HepG2 (cell line): Measurements from ENCODE around the gene ZNF593OS.

Source experiments
- CHD4 ChIP-seq: fragments of 200-600 bp; sonication (generic); IDR thresholded peaks from 2 replicates; pipeline ENCODE4 v1.7.0; 2017; ENCODE audit warnings: mild to moderate bottlenecking, low read length, borderline replicate concordance
- HDAC6 ChIP-seq: fragments of 200-600 bp; sonication (generic); IDR thresholded peaks from 2 replicates; pipeline ENCODE4 v1.7.0; 2017; ENCODE audit warnings: mild to moderate bottlenecking, antibody characterized with exemption, low read length, low read depth
- KLF6 ChIP-seq: IDR thresholded peaks from 2 replicates; pipeline ENCODE4 v1.8.0; 2016; ENCODE audit warnings: missing biosample characterization, missing genetic modification reagents
- MXI1 ChIP-seq: IDR thresholded peaks from 3 replicates; pipeline ENCODE4 v1.6.1; 2012; ENCODE audit warnings: low read depth, low read length, inconsistent platforms, borderline replicate concordance
- SP1 ChIP-seq, 2 experiments: fragments of 450-650 bp in 1 of 2; sonication (generic) in 1 of 2; formaldehyde crosslinking in 1 of 2; IDR thresholded peaks; 2 replicates each; pipeline versions ENCODE4 v1.4.0 to v1.6.1; 2016 to 2020; ENCODE audit warnings: missing genetic modification reagents in 1 of 2
- SP2 ChIP-seq: sonication (generic); formaldehyde crosslinking; IDR thresholded peaks from 2 replicates; pipeline ENCODE4 v1.5.1; 2020; ENCODE audit warnings: mild to moderate bottlenecking, missing genetic modification reagents
- ZNF296 ChIP-seq: sonication (generic); formaldehyde crosslinking; conservative IDR thresholded peaks from 2 replicates; pipeline ENCODE4 v1.5.0; 2020; ENCODE audit warnings: mild to moderate bottlenecking, missing genetic modification reagents
- ZZZ3 ChIP-seq: sonication (generic); formaldehyde crosslinking; IDR thresholded peaks from 2 replicates; pipeline ENCODE4 v1.4.0; 2020; ENCODE audit warnings: missing genetic modification reagents, mild to moderate bottlenecking, borderline replicate concordance
- TF ChIP-seq, protein P1 (sequence below): sonication (generic); formaldehyde crosslinking; IDR thresholded peaks from 2 replicates; pipeline ENCODE4 v1.4.0; 2020; ENCODE audit warnings: mild to moderate bottlenecking, missing genetic modification reagents
- TF ChIP-seq, protein P2 (sequence below): sonication (generic); formaldehyde crosslinking; IDR thresholded peaks from 2 replicates; pipeline ENCODE4 v1.4.0; 2020; ENCODE audit warnings: missing genetic modification reagents
- TF ChIP-seq, protein P3 (sequence below): sonication (generic); formaldehyde crosslinking; IDR thresholded peaks from 2 replicates; pipeline ENCODE4 v1.4.0; 2020; ENCODE audit warnings: mild to moderate bottlenecking, low read depth, missing genetic modification reagents
- TF ChIP-seq, protein P4 (sequence below): sonication (generic); formaldehyde crosslinking; IDR thresholded peaks from 2 replicates; pipeline ENCODE4 v1.8.1; 2023; ENCODE audit warnings: missing genetic modification reagents, inconsistent platforms, borderline replicate concordance

DNA sequence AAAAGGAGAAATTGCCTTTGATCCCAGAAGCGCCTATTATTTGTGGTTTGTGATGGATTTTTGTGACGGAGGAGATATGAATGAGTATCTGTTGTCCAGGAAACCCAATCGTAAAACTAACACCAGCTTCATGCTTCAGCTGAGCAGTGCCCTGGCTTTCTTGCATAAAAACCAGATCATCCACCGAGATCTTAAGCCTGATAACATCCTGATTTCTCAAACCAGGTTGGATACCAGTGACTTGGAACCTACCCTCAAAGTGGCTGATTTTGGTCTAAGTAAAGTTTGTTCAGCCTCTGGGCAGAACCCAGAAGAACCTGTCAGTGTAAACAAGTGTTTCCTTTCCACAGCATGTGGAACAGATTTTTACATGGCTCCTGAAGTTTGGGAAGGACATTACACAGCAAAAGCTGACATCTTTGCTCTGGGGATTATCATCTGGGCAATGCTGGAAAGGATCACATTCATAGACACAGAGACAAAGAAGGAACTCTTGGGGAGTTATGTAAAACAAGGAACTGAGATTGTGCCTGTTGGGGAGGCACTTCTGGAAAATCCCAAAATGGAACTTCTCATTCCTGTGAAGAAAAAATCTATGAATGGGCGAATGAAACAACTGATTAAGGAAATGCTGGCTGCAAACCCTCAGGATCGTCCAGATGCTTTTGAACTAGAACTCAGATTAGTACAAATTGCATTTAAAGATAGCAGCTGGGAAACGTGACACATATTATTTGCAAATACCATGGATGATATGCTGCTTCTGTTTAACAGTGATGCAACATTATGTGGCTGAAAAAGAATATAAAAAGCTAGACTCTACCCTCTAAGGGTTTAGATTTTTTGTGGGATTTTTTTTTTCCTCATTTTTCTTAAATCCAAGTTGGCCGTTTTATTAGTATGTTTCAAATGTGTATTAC lies 49.5 kb downstream of the ZNF593OS start:
- TF ChIP-seq CHD4 (no peak), SP2 (no peak), SP1 (IDR thresholded peaks at IDR 0.05) (no peak), SP1 (CRISPR knock-in tag; IDR thresholded peaks at IDR 0.05) (no peak), ZNF296 (CRISPR knock-in tag) (no peak), ZZZ3 (CRISPR knock-in tag) (no peak), HDAC6 (no peak), KLF6 (CRISPR knock-in tag) (no peak), MXI1 (no peak)
- TF ChIP-seq, protein P1, sequence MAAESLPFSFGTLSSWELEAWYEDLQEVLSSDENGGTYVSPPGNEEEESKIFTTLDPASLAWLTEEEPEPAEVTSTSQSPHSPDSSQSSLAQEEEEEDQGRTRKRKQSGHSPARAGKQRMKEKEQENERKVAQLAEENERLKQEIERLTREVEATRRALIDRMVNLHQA (CRISPR knock-in tag): no peak
- TF ChIP-seq, protein P2, sequence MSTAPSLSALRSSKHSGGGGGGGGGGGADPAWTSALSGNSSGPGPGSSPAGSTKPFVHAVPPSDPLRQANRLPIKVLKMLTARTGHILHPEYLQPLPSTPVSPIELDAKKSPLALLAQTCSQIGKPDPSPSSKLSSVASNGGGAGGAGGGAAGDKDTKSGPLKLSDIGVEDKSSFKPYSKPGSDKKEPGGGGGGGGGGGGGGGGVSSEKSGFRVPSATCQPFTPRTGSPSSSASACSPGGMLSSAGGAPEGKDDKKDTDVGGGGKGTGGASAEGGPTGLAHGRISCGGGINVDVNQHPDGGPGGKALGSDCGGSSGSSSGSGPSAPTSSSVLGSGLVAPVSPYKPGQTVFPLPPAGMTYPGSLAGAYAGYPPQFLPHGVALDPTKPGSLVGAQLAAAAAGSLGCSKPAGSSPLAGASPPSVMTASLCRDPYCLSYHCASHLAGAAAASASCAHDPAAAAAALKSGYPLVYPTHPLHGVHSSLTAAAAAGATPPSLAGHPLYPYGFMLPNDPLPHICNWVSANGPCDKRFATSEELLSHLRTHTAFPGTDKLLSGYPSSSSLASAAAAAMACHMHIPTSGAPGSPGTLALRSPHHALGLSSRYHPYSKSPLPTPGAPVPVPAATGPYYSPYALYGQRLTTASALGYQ (CRISPR knock-in tag): no peak
- TF ChIP-seq, protein P3, sequence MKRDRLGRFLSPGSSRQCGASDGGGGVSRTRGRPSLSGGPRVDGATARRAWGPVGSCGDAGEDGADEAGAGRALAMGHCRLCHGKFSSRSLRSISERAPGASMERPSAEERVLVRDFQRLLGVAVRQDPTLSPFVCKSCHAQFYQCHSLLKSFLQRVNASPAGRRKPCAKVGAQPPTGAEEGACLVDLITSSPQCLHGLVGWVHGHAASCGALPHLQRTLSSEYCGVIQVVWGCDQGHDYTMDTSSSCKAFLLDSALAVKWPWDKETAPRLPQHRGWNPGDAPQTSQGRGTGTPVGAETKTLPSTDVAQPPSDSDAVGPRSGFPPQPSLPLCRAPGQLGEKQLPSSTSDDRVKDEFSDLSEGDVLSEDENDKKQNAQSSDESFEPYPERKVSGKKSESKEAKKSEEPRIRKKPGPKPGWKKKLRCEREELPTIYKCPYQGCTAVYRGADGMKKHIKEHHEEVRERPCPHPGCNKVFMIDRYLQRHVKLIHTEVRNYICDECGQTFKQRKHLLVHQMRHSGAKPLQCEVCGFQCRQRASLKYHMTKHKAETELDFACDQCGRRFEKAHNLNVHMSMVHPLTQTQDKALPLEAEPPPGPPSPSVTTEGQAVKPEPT (CRISPR knock-in tag): no peak
- TF ChIP-seq, protein P4, sequence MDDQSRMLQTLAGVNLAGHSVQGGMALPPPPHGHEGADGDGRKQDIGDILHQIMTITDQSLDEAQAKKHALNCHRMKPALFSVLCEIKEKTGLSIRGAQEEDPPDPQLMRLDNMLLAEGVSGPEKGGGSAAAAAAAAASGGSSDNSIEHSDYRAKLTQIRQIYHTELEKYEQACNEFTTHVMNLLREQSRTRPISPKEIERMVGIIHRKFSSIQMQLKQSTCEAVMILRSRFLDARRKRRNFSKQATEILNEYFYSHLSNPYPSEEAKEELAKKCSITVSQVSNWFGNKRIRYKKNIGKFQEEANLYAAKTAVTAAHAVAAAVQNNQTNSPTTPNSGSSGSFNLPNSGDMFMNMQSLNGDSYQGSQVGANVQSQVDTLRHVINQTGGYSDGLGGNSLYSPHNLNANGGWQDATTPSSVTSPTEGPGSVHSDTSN (CRISPR knock-in tag): no peak
